Keratinocyte (primary cell): ENCODE data around the gene NAT9. TPM values are rescaled to one million over a fixed set of nuclear protein-coding genes. Genes with fewer than 3 reads are reported as not detected.

Source experiments
- DNase-seq: peaks from one replicate; pipeline ENCODE4 v3.0.0-alpha.2; 2011; ENCODE audit warnings: low read depth, missing footprints, low spot score
- FAIRE-seq: peaks from 2 replicates; lab custom pipeline; 2011; peaks lifted over from hg19 to GRCh38; lab: Jason Lieb, UNC
- H2AFZ ChIP-seq: 2 replicates; pipeline ENCODE4 v1.6.0; 2012; ENCODE audit warnings: low read length, control low read depth, inconsistent platforms; ENCODE audit not compliant: control insufficient read depth
- H3K27ac ChIP-seq: 2 replicates; pipeline ENCODE4 v1.5.1; 2011; ENCODE audit warnings: low read length; ENCODE audit not compliant: control insufficient read depth, insufficient read depth
- H3K27me3 ChIP-seq: 3 replicates; pipeline ENCODE4 v1.6.0; 2011; ENCODE audit warnings: low read length; ENCODE audit not compliant: control insufficient read depth, insufficient read depth; ENCODE audit errors: extremely low read depth
- H3K36me3 ChIP-seq, 2 experiments: 2 replicates in 1 of 2; 3 replicates in 1 of 2; pipeline ENCODE4 v1.5.1; 2011; ENCODE audit warnings: low read length in 2 of 2, mild to moderate bottlenecking in 1 of 2; ENCODE audit not compliant: control insufficient read depth in 2 of 2, insufficient read depth in 2 of 2; ENCODE audit errors: extremely low read depth in 1 of 2
- H3K4me1 ChIP-seq: 3 replicates; pipeline ENCODE4 v1.5.1; 2011; ENCODE audit warnings: low read length; ENCODE audit not compliant: control insufficient read depth, insufficient read depth; ENCODE audit errors: extremely low read depth
- H3K4me2 ChIP-seq: 3 replicates; pipeline ENCODE4 v1.6.0; 2011; ENCODE audit warnings: low read depth, low read length; ENCODE audit not compliant: control insufficient read depth, insufficient read depth; ENCODE audit errors: extremely low read depth
- H3K4me3 ChIP-seq, 3 experiments: fragments of 200-600 bp in 1 of 3; sonication (generic) in 1 of 3; 2 replicates in 2 of 3; 3 replicates in 1 of 3; pipeline ENCODE4 v1.5.1; 2011 to 2016; ENCODE audit warnings: low read length in 3 of 3, mild to moderate bottlenecking in 3 of 3, control low read depth in 2 of 3, inconsistent platforms in 1 of 3, low read depth in 1 of 3, mixed read lengths in 1 of 3, mixed run types in 1 of 3, moderate library complexity in 1 of 3; ENCODE audit not compliant: control insufficient read depth in 2 of 3, insufficient read depth in 2 of 3; ENCODE audit errors: extremely low read depth in 1 of 3
- H3K79me2 ChIP-seq: 2 replicates; pipeline ENCODE4 v1.6.0; 2012; ENCODE audit warnings: low read length; ENCODE audit not compliant: control insufficient read depth, insufficient read depth
- H3K9ac ChIP-seq: 3 replicates; pipeline ENCODE4 v1.6.0; 2011; ENCODE audit warnings: low read length; ENCODE audit not compliant: control insufficient read depth, insufficient read depth; ENCODE audit errors: extremely low read depth
- H3K9me1 ChIP-seq: 3 replicates; pipeline ENCODE4 v1.6.0; 2011; ENCODE audit warnings: low read length; ENCODE audit not compliant: control insufficient read depth, insufficient read depth; ENCODE audit errors: extremely low read depth
- H3K9me3 ChIP-seq: 2 replicates; pipeline ENCODE4 v1.5.1; 2012; ENCODE audit warnings: low read depth, low read length; ENCODE audit not compliant: control insufficient read depth
- H4K20me1 ChIP-seq: 3 replicates; pipeline ENCODE4 v1.6.0; 2011; ENCODE audit warnings: low read length; ENCODE audit not compliant: control insufficient read depth, insufficient read depth; ENCODE audit errors: extremely low read depth
- CTCF ChIP-seq, 3 experiments: IDR thresholded peaks in 1 of 3; conservative IDR thresholded peaks in 1 of 3; optimal IDR thresholded peaks in 1 of 3; 2 replicates in 2 of 3; 3 replicates in 1 of 3; pipeline versions ENCODE3 to v1.5.1; 2011; ENCODE audit warnings: low read length in 3 of 3, mild to moderate bottlenecking in 3 of 3, moderate library complexity in 2 of 3, control low read depth in 1 of 3, inconsistent platforms in 1 of 3; ENCODE audit not compliant: insufficient read depth in 2 of 3; ENCODE audit errors: extremely low read depth in 1 of 3
- EZH2 ChIP-seq: IDR thresholded peaks from one replicate; pipeline ENCODE4 v1.6.1; 2012; ENCODE audit warnings: inconsistent platforms, mild to moderate bottlenecking, low read length, moderate library complexity
- dilution Hi-C: fragments of 300-500 bp; cut with MboI; formaldehyde crosslinking; loops from one replicate; pipeline ENCODE4 v1.7.0; 2020; ENCODE audit warnings: low sequenced_read_pairs; ENCODE audit not compliant: extremely low pct_ligation_motif_present
- polyA plus RNA-seq, 5 experiments: library from polyadenylated mRNA; depleted of rRNA in 3 of 5; stranded (reverse) in 3 of 5; stranded (forward) in 1 of 5; unstranded in 1 of 5; fragments of >200 nt; gene quantifications; 1 replicate in 1 of 5; 2 replicates in 3 of 5; 3 replicates in 1 of 5; pipeline versions ENCODE4 v1.2.1 to v1.2.3, GENCODE V29; 2011 to 2012; ENCODE audit warnings: missing spikeins in 2 of 5, low read depth in 1 of 5, low replicate concordance in 1 of 5

The NAT9 gene
- polyA plus RNA-seq, 1 donor (not counting 4 experiments of a cell fraction or from before 2014, with no cell fraction given) = 34.6 TPM

- H3K9me1 ChIP-seq = peaks cover 7% of the 10 kb centered on the region
- FAIRE-seq = peak; percentile 74
- H3K27me3 ChIP-seq = no peaks in the 10 kb centered on the region
- H3K9ac ChIP-seq = peak overlapping the region; percentile 67
- TF ChIP-seq CTCF (optimal IDR thresholded peaks at IDR 0.05 in 1 of 3, IDR thresholded peaks at IDR 0.05 in 1 of 3, conservative IDR thresholded peaks at IDR 0.05 in 1 of 3; ENCODE audit: extremely low read depth in 1 of 3, insufficient read depth in 2 of 3, low read length in 3 of 3) (no peak), EZH2 (no peak)
- H3K4me1 ChIP-seq = peaks cover 41% of the 10 kb centered on the region
- peaks cover 3 to 6% of the 10 kb centered on the region in 2 experiments for H3K36me3 ChIP-seq
- H3K4me3 ChIP-seq = peak overlapping the region in 1 of 3 experiments; percentile 41
- H2AFZ ChIP-seq = no peak overlapping the region
- H3K4me2 ChIP-seq = peak overlapping the region; percentile 78
- dilution Hi-C loops = no loop called here
- H3K27ac ChIP-seq = peak overlapping the region; percentile 83
- no peaks in the 10 kb centered on the region for H4K20me1 ChIP-seq
- no peaks in the 10 kb centered on the region for H3K9me3 ChIP-seq
- DNase-seq = no peak
- peaks cover 34% of the 10 kb centered on the region for H3K79me2 ChIP-seq
Measured at GRCh38 chr17:74760404-74761105, 15.6 kb downstream of the NAT9 start.

- Histone ChIP-seq H3K9me3 (no peaks in the 10 kb centered on the region), H3K9me1 (peaks cover 7% of the 10 kb centered on the region), H3K4me1 (peaks cover 41% of the 10 kb centered on the region), H3K27me3 (no peaks in the 10 kb centered on the region), H4K20me1 (no peaks in the 10 kb centered on the region), H3K4me3 (peak overlapping the region in 2 of 3 experiments; percentile 23 to 41), H3K4me2 (peak overlapping the region; percentile 78), H3K9ac (peak overlapping the region; percentile 67), H3K27ac (peak overlapping the region; percentile 83), H2AFZ (no peak overlapping the region), H3K36me3 (peaks cover 3 to 6% of the 10 kb centered on the region in 2 experiments), H3K79me2 (peaks cover 40% of the 10 kb centered on the region)
- no peak for TF ChIP-seq EZH2
- no peak for TF ChIP-seq CTCF (optimal IDR thresholded peaks at IDR 0.05 in 1 of 3, IDR thresholded peaks at IDR 0.05 in 1 of 3, conservative IDR thresholded peaks at IDR 0.05 in 1 of 3; ENCODE audit: extremely low read depth in 1 of 3, insufficient read depth in 2 of 3, low read length in 3 of 3)
- dilution Hi-C loops = no loop called here
- FAIRE-seq = no peak
- no peak for DNase-seq
Measured at GRCh38 chr17:74759941-74760340, 16.2 kb downstream of the NAT9 start.
